Activated CD4-positive, alpha-beta memory T cell treated with anti-CD3 and anti-CD28 coated beads, Interleukin-2, amount 10 ng/mL, durations not matched to agents 7 days and 5 days (primary cell): ENCODE measurements around the gene CCL3. TPM values are rescaled to one million over a fixed set of nuclear protein-coding genes. Genes with fewer than 3 reads are reported as not detected.
"Not testable (repeated sequence)": the region's sequence is repeated elsewhere in the genome, so short reads cannot be mapped to it uniquely, and the experiment has no call there.

Source experiments
- CTCF ChIA-PET: fragments of 350-600 bp; sonication (Branson Sonifier 250); formaldehyde crosslinking; loops from one replicate; lab custom pipeline; 2021; ENCODE audit warnings: antibody characterized with exemption, inconsistent platforms; lab: Charles Lee
- POLR2A ChIA-PET: fragments of 350-600 bp; sonication (Branson Sonifier 250); formaldehyde crosslinking; loops from one replicate; lab custom pipeline; 2021; ENCODE audit warnings: antibody characterized with exemption; lab: Charles Lee
- DNase-seq: peaks from one replicate; pipeline ENCODE4 v3.0.0-alpha.2; 2020
- H3K27ac Mint-ChIP-seq: one replicate; pipeline ENCODE4 v1.8.0; 2021; ENCODE audit warnings: mild to moderate bottlenecking, mixed read lengths
- H3K27me3 Mint-ChIP-seq: one replicate; pipeline ENCODE4 v1.8.0; 2021; ENCODE audit warnings: mixed read lengths
- H3K36me3 Mint-ChIP-seq: one replicate; pipeline ENCODE4 v1.8.0; 2021; ENCODE audit warnings: low read depth, mixed read lengths
- H3K4me1 Mint-ChIP-seq: one replicate; pipeline ENCODE4 v1.8.0; 2021; ENCODE audit warnings: mixed read lengths
- H3K4me3 Mint-ChIP-seq: one replicate; pipeline ENCODE4 v1.8.0; 2021; ENCODE audit warnings: mild to moderate bottlenecking, mixed read lengths
- H3K9me3 Mint-ChIP-seq: one replicate; pipeline ENCODE4 v1.8.0; 2021; ENCODE audit warnings: mixed read lengths
- total RNA-seq, 2 experiments: library from RNA; stranded (reverse); gene quantifications; one replicate each; pipeline ENCODE4 v1.2.3, GENCODE V29; 2021

Gene CCL3
- total RNA-seq, 2 experiments from 2014 or later: 106 to 112 TPM

- Mint-ChIP-seq H3K4me3 (no peak overlapping the region), H3K27me3 (peaks cover 14% of the 10 kb centered on the region), H3K27ac (no peak overlapping the region), H3K9me3 (peaks cover 20% of the 10 kb centered on the region), H3K36me3 (peaks cover 13% of the 10 kb centered on the region), H3K4me1 (no peaks in the 10 kb centered on the region)
- ChIA-PET POLR2A (no interaction called here), CTCF (no interaction called here)
- no peak for DNase-seq
Measured at GRCh38 chr17:36127199-36127893, 37.4 kb upstream of the CCL3 start.

GRCh38 chr17:36124879-36125824, 35.2 kb upstream of the CCL3 start:
- DNase-seq: no peak
- Mint-ChIP-seq H3K4me3 (no peak overlapping the region), H3K27ac (no peak overlapping the region), H3K27me3 (peaks cover 22% of the 10 kb centered on the region), H3K4me1 (peaks cover 7% of the 10 kb centered on the region), H3K9me3 (peaks cover 26% of the 10 kb centered on the region), H3K36me3 (peaks cover 20% of the 10 kb centered on the region)
- ChIA-PET POLR2A (no interaction called here), CTCF (interaction anchor here (1.4 kb wide), 2 partner anchors 52 to 155 kb away, joined by 3 to 5 read pairs; no protein-coding TSS in a partner anchor)

- Mint-ChIP-seq H3K9me3 (peaks cover 26% of the 10 kb centered on the region), H3K4me1 (peaks cover 9% of the 10 kb centered on the region), H3K36me3 (peaks cover 20% of the 10 kb centered on the region), H3K4me3 (no peak overlapping the region), H3K27ac (no peak overlapping the region), H3K27me3 (peaks cover 10% of the 10 kb centered on the region)
- ChIA-PET POLR2A (no interaction called here), CTCF (interaction anchor here (1.5 kb wide), 1 partner anchor 148 kb away, joined by 3 read pairs; no protein-coding TSS in a partner anchor)
- DNase-seq: no peak
Measured at GRCh38 chr17:36123431-36123830, 33.5 kb upstream of the CCL3 start.

- H3K4me3 Mint-ChIP-seq, DNase-seq, POLR2A ChIA-PET, H3K27ac Mint-ChIP-seq, CTCF ChIA-PET: not testable (repeated sequence)
- Mint-ChIP-seq H3K27me3 (peaks cover 10% of the 10 kb centered on the region), H3K9me3 (peaks cover 18% of the 10 kb centered on the region), H3K4me1 (peaks cover 21% of the 10 kb centered on the region), H3K36me3 (peaks cover 14% of the 10 kb centered on the region)
Measured at GRCh38 chr17:36121099-36121498, 31.2 kb upstream of the CCL3 start.

- CTCF ChIA-PET: interaction anchor here (1.2 to 1.3 kb wide), 2 partner anchors 27 to 29 kb away, joined by 3 to 4 read pairs; no protein-coding TSS in a partner anchor
Measured at GRCh38 chr17:36120221-36120620, 30.3 kb upstream of the CCL3 start.

GRCh38 chr17:36118477-36119353, 28.8 kb upstream of the CCL3 start:
- DNase-seq: no peak
- Mint-ChIP-seq H3K27me3 (peaks cover 10% of the 10 kb centered on the region), H3K36me3 (peaks cover 7% of the 10 kb centered on the region), H3K4me1 (peaks cover 23% of the 10 kb centered on the region), H3K4me3 (no peak overlapping the region), H3K9me3 (peaks cover 10% of the 10 kb centered on the region), H3K27ac (no peak overlapping the region)
- ChIA-PET POLR2A (interaction anchor here (0.6 kb wide), 1 partner anchor 106 kb away, joined by 4 read pairs; no protein-coding TSS in a partner anchor), CTCF (interaction anchor here (1.2 to 1.3 kb wide), 2 partner anchors 28 to 30 kb away, joined by 3 to 4 read pairs; no protein-coding TSS in a partner anchor)

More at GRCh38 chr17:36120221-36120620, 30.3 kb upstream of the CCL3 start:
- POLR2A ChIA-PET: no interaction called here
- peaks cover 10% of the 10 kb centered on the region for H3K27me3 Mint-ChIP-seq
- H3K4me1 Mint-ChIP-seq: peaks cover 23% of the 10 kb centered on the region
- H3K4me3 Mint-ChIP-seq: no peak overlapping the region
- DNase-seq: no peak
- H3K36me3 Mint-ChIP-seq: peaks cover 7% of the 10 kb centered on the region
- H3K27ac Mint-ChIP-seq: no peak overlapping the region
- peaks cover 10% of the 10 kb centered on the region for H3K9me3 Mint-ChIP-seq

GRCh38 chr17:36117505-36118382, 27.8 kb upstream of the CCL3 start:
- Mint-ChIP-seq H3K27ac (no peak overlapping the region), H3K36me3 (peaks cover 7% of the 10 kb centered on the region), H3K4me3 (no peak overlapping the region), H3K27me3 (peaks cover 10% of the 10 kb centered on the region), H3K9me3 (peaks cover 13% of the 10 kb centered on the region), H3K4me1 (peaks cover 23% of the 10 kb centered on the region)
- ChIA-PET CTCF (no interaction called here), POLR2A (interaction anchor here (0.6 kb wide), 1 partner anchor 105 kb away, joined by 4 read pairs; no protein-coding TSS in a partner anchor)
- DNase-seq: no peak

GRCh38 chr17:36115649-36115977, 25.7 kb upstream of the CCL3 start:
- H3K4me1 Mint-ChIP-seq: peaks cover 20% of the 10 kb centered on the region
- CTCF ChIA-PET, H3K27me3 Mint-ChIP-seq, DNase-seq, H3K4me3 Mint-ChIP-seq, H3K27ac Mint-ChIP-seq, H3K36me3 Mint-ChIP-seq, POLR2A ChIA-PET: not testable (repeated sequence)
- peaks cover 13% of the 10 kb centered on the region for H3K9me3 Mint-ChIP-seq

GRCh38 chr17:36114971-36115648, 25.2 kb upstream of the CCL3 start:
- peaks cover 16% of the 10 kb centered on the region for H3K4me1 Mint-ChIP-seq

GRCh38 chr17:36113131-36113530, 23.2 kb upstream of the CCL3 start:
- DNase-seq, H3K36me3 Mint-ChIP-seq, POLR2A ChIA-PET, H3K27ac Mint-ChIP-seq, H3K27me3 Mint-ChIP-seq, H3K4me3 Mint-ChIP-seq: not testable (repeated sequence)
- Mint-ChIP-seq H3K9me3 (peaks cover 13% of the 10 kb centered on the region), H3K4me1 (peaks cover 10% of the 10 kb centered on the region)
- CTCF ChIA-PET: interaction anchor here (1.4 kb wide), 1 partner anchor 137 kb away, joined by 3 read pairs; no protein-coding TSS in a partner anchor

More at GRCh38 chr17:36114971-36115648, 25.2 kb upstream of the CCL3 start:
- H3K27ac Mint-ChIP-seq, DNase-seq, H3K4me3 Mint-ChIP-seq, H3K27me3 Mint-ChIP-seq, CTCF ChIA-PET, H3K36me3 Mint-ChIP-seq, POLR2A ChIA-PET: not testable (repeated sequence)
- H3K9me3 Mint-ChIP-seq: peaks cover 13% of the 10 kb centered on the region

- Mint-ChIP-seq H3K36me3 (no peaks in the 10 kb centered on the region), H3K4me3 (no peak overlapping the region), H3K27ac (no peak overlapping the region), H3K9me3 (peaks cover 13% of the 10 kb centered on the region), H3K4me1 (peaks cover 9% of the 10 kb centered on the region), H3K27me3 (no peaks in the 10 kb centered on the region)
- CTCF ChIA-PET: interaction anchor here (1.4 kb wide), 1 partner anchor 137 kb away, joined by 3 read pairs; no protein-coding TSS in a partner anchor
- no peak for DNase-seq
- POLR2A ChIA-PET: no interaction called here
Measured at GRCh38 chr17:36112572-36112971, 22.6 kb upstream of the CCL3 start.
